ENCODE measurements around the gene CD300E. TPM values are rescaled to one million over a fixed set of nuclear protein-coding genes. Genes with fewer than 3 reads are reported as not detected.

The CD300E gene
- total and polyA plus RNA-seq, 9 donors: 0.11 to 1.1 (median 0.30) TPM

- H3K27ac ChIP-seq: no peak overlapping the region
- intact Hi-C loops (cut with DNase I): no loop called here
- H3K9me3 ChIP-seq: no peaks in the 10 kb centered on the region
- no peaks in the 10 kb centered on the region for H3K36me3 ChIP-seq
- no peak overlapping the region for H3K4me3 ChIP-seq
- no peak for TF ChIP-seq EP300 (IDR thresholded peaks at IDR 0.05)
- no peak for TF ChIP-seq POLR2A (IDR thresholded peaks at IDR 0.05)
- TF ChIP-seq CTCF (IDR thresholded peaks at IDR 0.05): no peak
- 37 to 43% (median 38%) methylated on average over 10 of the region's 10 CpGs for WGBS, 3 donors
- no peaks in the 10 kb centered on the region for H3K4me1 ChIP-seq (ENCODE audit: insufficient read depth)
- no peaks in the 10 kb centered on the region for H3K27me3 ChIP-seq
- no peak for DNase-seq
Measured at GRCh38 chr17:74599448-74599939, 24.0 kb downstream of the CD300E start.

- WGBS, 3 donors: 22 to 37% (median 23%) methylated on average over 3 of the region's 3 CpGs
- Histone ChIP-seq H3K27me3 (no peaks in the 10 kb centered on the region), H3K9me3 (no peaks in the 10 kb centered on the region), H3K4me1 (ENCODE audit: insufficient read depth) (no peaks in the 10 kb centered on the region), H3K36me3 (no peaks in the 10 kb centered on the region), H3K27ac (no peak overlapping the region), H3K4me3 (no peak overlapping the region)
- intact Hi-C loops (cut with DNase I): no loop called here
- no peak for DNase-seq
- TF ChIP-seq POLR2A (IDR thresholded peaks at IDR 0.05) (no peak), EP300 (IDR thresholded peaks at IDR 0.05) (no peak), CTCF (IDR thresholded peaks at IDR 0.05) (no peak)
Measured at GRCh38 chr17:74599023-74599399, 24.5 kb downstream of the CD300E start.

- no peaks in the 10 kb centered on the region for H3K36me3 ChIP-seq
- no peaks in the 10 kb centered on the region for H3K9me3 ChIP-seq
- H3K4me1 ChIP-seq (ENCODE audit: insufficient read depth): no peaks in the 10 kb centered on the region
- H3K4me3 ChIP-seq: no peak overlapping the region
- TF ChIP-seq CTCF (IDR thresholded peaks at IDR 0.05) (no peak), EP300 (IDR thresholded peaks at IDR 0.05) (no peak), POLR2A (IDR thresholded peaks at IDR 0.05) (no peak)
- intact Hi-C loops (cut with DNase I): no loop called here
- no peaks in the 10 kb centered on the region for H3K27me3 ChIP-seq
- 72 to 74% (median 72%) methylated on average over 4 of the region's 4 CpGs for WGBS, 3 donors
- DNase-seq: no peak
- H3K27ac ChIP-seq: no peak overlapping the region
Measured at GRCh38 chr17:74598346-74599022, 25.1 kb downstream of the CD300E start.

- intact Hi-C loops (cut with DNase I): no loop called here
- H3K4me1 ChIP-seq (ENCODE audit: insufficient read depth): no peaks in the 10 kb centered on the region
- no peak for DNase-seq
- WGBS, 3 donors: 66 to 77% (median 74%) methylated on average over 8 of the region's 8 CpGs
- TF ChIP-seq POLR2A (IDR thresholded peaks at IDR 0.05): no peak
- H3K4me3 ChIP-seq: no peak overlapping the region
- H3K36me3 ChIP-seq: no peaks in the 10 kb centered on the region
- no peaks in the 10 kb centered on the region for H3K9me3 ChIP-seq
- H3K27me3 ChIP-seq: no peaks in the 10 kb centered on the region
- no peak overlapping the region for H3K27ac ChIP-seq
Measured at GRCh38 chr17:74597069-74597790, 26.3 kb downstream of the CD300E start.
